HTERT RPE-1 (cell line): ENCODE results near the gene TMEM271.

Experiments
- in situ Hi-C: fragments of 300-500 bp; cut with MboI; formaldehyde crosslinking; loops from 4 replicates; pipeline ENCODE4 v1.14.3; 2020; ENCODE audit warnings: low sequenced_read_pairs

Gene TMEM271, protein sequence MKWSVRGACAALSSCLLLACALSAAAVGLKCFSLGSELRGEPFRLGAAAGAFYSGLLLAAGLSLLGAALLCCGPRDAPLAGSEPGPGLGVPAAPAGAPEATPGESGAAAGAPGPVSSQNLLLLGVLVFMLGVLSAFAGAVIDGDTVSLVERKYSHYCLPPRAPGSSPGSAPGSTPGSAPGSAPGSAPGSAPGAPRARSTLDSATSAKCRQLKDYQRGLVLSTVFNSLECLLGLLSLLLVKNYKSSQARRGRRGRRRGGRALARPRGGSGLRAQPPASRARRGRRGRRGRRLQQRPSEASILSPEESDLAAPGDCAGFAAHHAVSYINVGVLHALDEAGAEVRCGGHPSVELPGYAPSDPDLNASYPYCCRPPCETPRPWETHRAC

GRCh38 chr4:576245-576821, at the start of gene TMEM271:
TMEM271 (minus strand) TSS chr4:576295; CDS start chr4:576062, 233 bp downstream.
- in situ Hi-C loops: no loop called here

DNA sequence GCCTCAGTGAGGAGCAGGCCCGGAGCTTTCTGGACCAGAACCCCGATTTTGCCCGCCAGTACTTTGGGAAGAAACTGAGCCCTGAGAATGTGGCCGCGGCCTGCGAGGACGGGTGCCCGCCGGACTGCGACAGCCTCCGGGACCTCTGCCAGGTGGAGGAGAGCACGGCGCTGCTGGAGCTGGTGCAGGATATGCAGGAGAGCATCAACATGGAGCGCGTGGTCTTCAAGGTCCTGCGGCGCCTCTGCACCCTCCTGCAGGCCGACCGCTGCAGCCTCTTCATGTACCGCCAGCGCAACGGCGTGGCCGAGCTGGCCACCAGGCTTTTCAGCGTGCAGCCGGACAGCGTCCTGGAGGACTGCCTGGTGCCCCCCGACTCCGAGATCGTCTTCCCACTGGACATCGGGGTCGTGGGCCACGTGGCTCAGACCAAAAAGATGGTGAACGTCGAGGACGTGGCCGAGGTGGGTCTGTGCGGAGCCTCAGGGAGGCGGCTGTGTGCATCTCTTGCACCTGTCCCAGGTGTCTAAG, 49.6 kb upstream of the TMEM271 start:
- in situ Hi-C loops: no loop called here

DNA sequence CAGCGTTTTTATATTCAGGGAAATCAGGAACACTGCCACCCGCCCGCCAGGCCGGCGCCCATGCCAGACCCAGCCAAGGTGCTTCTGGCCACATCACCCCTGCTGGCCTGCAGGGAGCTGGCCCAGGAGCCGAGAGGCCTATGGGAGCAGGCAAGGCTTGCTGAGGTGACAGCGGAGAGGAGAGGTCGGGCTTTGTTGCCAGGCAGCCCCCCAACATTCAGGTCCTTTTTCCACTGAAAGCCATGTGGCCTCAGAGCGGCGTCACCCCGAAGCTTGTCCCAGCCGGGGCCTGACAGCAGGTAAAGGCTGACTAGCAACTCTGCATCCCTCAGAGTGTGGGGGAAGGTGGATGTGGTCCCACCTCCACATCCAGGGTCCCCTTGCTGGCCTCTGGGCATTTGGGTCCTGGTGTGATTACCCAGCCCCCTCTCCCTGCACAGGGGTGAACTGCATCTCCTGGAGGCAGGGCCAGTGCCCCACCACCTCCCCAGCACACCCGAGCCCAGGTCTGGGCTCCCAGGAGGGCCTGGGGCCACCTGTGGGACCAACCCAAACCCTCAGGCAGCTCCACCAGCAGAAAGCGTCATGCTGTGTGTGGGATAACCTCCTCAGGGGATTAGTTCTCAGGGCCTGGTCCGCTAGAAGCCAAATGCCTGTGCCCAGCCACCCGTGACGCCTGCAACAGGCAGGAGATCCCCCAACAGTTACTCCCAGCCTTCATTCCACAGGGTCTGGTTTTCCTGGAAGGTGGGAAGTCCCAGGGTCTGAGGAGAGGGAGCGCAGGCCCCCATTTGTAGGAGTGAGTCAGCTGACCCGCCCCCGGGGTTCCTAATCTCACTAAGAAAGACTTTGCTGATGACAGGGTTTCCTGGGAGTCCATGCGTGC, 48.9 kb upstream of the TMEM271 start, which contains the start of gene PDE6B:
TSS of gene PDE6B (plus strand) at position 869 of the 886 bp plus-strand sequence. CDS start 54 bp downstream, outside the sequence.
- in situ Hi-C loops: no loop called here

GRCh38 chr4:623914-624566, 47.9 kb upstream of the TMEM271 start:
- in situ Hi-C loops: no loop called here

GRCh38 chr4:622996-623913, 47.2 kb upstream of the TMEM271 start:
- in situ Hi-C loops: no loop called here

GRCh38 chr4:622071-622995, 46.2 kb upstream of the TMEM271 start:
- in situ Hi-C loops: no loop called here

DNA sequence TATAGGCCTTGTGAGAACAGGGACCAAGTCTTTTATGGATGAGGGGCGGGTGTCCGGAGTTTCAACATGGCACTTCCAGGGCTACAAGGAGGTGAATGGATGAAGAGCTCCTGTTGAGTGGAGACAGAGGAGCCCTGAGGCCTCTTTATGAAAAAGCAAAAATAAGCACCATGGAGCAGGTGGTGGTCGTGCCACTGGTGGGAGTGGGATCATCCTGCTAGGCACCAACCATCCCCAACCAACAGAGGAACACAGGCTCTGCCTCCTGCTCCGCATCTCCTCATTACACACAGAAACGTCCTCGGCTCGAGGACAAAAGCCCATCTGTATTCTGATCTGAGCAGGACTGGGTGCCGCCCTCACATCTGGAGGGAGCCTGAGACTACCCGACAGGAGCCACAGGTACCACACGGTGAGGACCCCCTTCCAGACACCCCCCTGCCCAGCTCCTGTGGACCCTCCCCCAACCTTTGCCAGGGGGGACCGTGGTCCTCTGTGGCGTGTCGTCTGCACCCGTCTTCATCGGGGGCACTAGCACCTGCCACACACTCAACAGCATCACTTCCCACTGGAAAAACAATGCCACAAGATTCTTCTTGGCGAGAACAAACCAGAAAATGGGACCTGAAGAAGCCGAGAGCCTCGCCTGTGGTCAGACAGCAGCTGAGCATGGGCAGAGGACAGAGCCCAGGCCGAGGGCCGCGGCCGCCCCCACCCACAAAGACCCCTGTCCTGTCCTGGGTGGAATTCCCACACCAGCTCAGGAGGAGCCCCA, 45.4 kb upstream of the TMEM271 start:
- in situ Hi-C loops: no loop called here

DNA sequence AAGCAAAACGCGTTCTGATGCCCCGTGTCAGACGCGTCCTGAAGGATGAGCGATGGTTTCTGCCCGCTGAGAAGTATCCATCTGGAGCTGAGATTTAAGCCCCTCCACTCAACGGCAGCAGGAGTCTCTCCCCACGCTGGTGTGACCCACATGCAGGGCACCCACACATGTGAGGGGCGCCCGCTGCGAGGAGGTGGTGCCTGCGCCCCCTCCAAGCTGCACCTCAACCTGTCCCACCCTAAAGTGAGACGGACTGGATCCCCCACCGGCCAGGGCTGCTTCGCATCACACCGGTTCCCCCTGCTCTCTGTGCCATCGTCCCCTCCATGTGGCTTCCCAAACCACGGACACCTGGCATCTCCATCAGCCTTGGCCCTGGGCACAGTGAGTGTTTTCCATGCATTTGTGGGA, 44.8 kb upstream of the TMEM271 start:
- in situ Hi-C loops: no loop called here

DNA sequence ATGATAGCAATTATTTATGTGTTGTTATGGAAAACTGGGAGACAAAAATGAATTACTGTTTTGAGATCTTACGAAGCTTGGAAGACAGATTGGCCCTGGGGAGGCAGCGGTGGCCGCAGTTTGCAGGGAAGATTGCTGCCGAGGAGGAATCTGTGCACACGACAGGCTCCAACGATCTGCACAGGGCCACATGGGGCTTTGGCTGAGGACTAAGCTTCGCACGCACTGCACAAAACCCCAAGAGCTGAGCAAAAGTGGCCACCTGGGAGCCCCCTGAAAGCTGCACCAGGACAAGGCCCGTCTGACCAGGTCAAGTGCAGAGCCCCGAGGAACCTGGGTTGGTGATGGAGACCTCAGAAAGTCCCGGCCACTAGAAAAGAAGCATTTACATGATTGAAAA, 44.1 kb upstream of the TMEM271 start:
- in situ Hi-C loops: no loop called here

- in situ Hi-C loops: no loop called here
Measured at GRCh38 chr4:617644-618641, 41.8 kb upstream of the TMEM271 start.

DNA sequence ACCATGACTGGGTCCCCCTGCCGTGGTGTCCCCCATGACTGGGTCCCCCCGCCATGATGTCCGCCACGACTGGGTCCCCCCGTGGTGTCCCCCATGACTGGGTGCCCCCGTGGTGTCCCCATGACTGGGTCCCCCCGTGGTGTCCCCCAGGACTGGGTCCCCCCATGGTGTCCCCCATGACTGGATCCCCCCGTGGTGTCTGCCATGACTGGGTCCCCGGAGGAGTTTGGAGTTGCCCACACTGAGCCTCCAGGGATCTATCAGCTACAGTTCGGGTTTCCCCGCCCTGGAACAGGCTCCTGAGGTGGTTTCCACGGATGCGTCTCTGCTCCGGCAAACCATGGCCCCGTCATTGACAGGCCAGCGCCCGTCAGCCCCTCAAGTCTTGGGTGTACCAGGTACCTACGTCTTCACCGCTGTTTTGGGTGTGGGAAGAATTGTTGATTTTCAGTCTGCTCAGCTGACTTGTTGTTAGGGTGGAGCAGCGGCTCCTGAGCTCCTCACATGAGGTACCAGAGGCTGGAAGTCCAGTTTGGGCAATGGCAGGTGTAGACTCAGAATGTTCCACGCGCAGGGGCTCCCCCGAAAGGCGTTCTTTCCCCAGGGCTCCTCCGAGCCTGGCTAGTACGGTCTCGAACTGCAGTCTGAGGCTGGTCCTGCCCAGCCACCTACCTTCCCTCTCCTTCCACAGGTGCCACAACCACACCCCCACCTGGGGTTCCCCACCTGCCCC, 41.0 kb upstream of the TMEM271 start:
- in situ Hi-C loops: no loop called here

DNA sequence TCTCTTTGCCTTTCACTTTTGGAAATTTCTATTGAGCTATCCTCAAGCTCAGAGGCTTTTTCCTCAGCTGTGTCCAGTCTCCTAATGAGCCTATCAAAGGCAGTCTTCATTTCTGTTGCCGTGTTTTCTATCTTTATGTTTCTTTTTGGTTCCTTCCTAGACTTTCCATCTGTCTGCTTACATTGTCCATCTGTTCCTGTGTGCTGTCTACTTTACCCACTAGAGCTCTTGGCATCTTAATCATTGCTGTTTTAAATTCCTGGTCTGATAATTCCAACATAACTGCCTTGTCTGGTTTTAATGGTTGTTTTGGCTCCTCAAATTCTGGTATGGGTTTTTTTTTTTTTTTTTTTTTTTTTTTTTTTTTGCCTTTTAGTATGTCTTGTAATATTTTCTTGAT, 40.0 kb upstream of the TMEM271 start:
- in situ Hi-C loops: no loop called here

DNA sequence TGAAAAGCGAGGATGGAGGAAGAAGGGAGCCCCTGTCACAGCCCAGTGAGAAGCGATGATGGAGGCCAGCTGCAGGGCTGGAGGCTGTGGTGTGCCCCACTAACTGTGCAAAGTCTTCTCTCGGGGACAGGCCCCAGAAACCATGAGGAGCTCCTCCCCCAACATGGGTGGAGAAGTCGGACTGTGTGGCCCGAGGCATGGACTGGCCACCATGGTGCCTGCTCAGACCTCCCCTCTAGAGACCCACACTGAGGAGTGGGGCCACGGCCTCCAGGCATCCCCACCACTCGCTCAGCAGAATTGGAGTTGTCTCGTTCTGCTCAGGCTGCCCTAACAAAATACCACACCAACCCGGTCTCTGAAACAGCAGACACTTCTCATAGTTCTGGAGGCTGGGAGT, 37.0 kb upstream of the TMEM271 start:
- in situ Hi-C loops: no loop called here

- in situ Hi-C loops: no loop called here
Measured at GRCh38 chr4:612749-613125, 36.6 kb upstream of the TMEM271 start.

- in situ Hi-C loops: no loop called here
Measured at GRCh38 chr4:612052-612748, 36.1 kb upstream of the TMEM271 start.
